Fibroblast of upper back skin (primary cell): ENCODE results near the gene TMEM225B.
"Not testable (repeated sequence)": the region's sequence is repeated elsewhere in the genome, so short reads cannot be mapped to it uniquely, and the experiment has no call there.

ENCODE experiments used
- DNase-seq: peaks from one replicate; pipeline ENCODE4 v3.0.0-alpha.2; 2013

TMEM225B gene

GRCh38 chr7:99597762-99598501, at the start of gene TMEM225B:
Gene TMEM225B, plus strand, starts transcription at chr7:99598267. Its CDS starts 6,122 bp downstream, at chr7:99604389.
- no peak for DNase-seq

DNA sequence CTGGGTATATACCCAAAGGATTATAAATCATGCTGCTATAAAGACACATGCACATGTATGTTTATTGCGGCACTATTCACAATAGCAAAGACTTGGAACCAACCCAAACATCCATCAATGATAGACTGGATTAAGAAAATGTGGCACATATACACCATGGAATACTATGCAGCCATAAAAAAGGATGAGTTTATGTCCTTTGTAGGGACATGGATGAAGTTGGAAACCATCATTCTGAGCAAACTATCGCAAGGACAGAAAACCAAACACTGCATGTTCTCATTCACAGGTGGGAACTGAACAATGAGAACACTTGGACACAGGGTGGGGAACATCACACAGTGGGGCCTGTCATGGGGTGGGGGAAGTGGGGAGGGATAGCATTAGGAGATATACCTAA, 48.5 kb upstream of the TMEM225B start:
- DNase-seq = not testable (repeated sequence)

DNA sequence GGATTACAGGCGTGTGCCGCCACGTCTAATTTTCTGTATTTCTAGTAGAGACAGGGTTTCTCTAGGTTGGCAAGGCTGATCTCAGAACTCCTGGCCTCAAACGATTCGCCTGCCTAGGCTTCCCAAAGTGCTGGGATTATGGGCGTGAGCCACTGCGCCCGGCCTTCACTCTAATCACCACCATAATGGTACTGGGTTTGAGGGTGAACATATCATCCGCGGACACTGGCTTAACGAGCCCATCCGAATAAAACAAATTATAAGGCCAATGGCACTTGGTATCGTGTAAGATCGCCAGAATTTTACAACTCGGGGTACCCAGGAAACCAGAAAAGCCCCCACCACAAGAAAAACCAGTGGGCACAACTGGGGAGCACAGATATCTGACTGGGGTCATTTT, 46.7 kb upstream of the TMEM225B start:
- no peak for DNase-seq

DNA sequence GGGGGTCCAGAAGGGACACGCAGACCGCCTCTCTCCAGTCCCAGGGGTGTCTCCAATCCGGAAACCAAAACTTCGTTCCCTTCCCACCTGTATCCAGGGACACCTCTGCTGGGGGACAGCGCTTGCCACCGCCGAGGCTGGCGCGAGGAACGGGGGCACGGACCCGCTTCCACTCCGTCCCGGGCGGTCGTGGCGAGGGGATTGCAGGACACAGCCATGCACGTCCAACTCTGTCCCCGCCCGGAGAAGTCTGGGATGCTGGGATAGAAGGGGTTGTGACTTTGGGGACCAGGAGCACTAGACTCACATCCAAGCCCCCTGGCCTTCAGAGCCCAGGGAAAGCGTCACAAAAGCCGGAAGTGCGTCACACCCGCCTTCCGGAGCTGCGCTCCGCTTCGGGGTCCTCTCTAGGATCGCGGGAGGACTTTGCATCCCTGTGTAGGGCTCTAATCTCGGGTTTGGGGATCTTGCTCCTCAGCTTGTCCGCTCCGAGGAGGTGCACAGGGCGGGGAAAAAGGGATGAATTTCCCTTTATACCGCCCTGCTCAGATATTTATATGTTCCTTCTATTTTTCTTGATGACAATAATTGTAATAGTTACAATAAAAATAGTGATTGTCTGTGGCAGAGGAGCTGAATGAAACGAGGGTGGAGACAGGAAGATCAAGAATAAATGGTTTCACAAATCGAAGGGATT, 46.2 kb upstream of the TMEM225B start, which contains the start of gene FAM200A:
Gene FAM200A (minus strand): TSS at position 348 of the 697 bp plus-strand sequence. CDS start 3,707 bp downstream, outside the sequence.
- DNase-seq = peak; percentile 92

DNA sequence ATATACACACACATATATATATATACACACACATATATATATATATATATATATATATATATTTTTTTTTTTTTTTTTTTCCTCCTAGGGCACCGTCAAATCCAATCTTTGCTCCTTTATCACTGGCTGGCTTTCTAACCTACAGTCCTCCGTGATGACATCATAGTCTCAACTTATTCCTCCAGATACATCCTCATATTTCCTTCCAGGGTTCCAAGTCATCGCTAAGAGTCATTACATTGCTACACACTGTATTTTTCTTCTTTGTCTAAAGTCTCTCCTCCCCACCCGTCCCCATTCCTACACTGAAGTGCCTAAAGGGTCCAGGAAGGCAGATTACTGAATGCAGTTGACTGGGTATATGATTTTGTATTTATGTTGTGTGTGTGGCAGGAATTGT, 45.0 kb upstream of the TMEM225B start:
- DNase-seq = no peak

GRCh38 chr7:99554939-99555338, 43.1 kb upstream of the TMEM225B start:
- DNase-seq = no peak

- no peak for DNase-seq
These were observed 40.9 kb upstream of the TMEM225B start for GRCh38 chr7:99557196-99557607.

- DNase-seq = no peak
These were observed 40.1 kb upstream of the TMEM225B start for GRCh38 chr7:99557940-99558305.

GRCh38 chr7:99558306-99559174, 39.5 kb upstream of the TMEM225B start, which contains the start of gene ZNF655:
Gene ZNF655, plus strand, starts transcription at chr7:99558642. Its CDS starts 1,918 bp downstream, at chr7:99560560.
- DNase-seq = peak; percentile 92

DNA sequence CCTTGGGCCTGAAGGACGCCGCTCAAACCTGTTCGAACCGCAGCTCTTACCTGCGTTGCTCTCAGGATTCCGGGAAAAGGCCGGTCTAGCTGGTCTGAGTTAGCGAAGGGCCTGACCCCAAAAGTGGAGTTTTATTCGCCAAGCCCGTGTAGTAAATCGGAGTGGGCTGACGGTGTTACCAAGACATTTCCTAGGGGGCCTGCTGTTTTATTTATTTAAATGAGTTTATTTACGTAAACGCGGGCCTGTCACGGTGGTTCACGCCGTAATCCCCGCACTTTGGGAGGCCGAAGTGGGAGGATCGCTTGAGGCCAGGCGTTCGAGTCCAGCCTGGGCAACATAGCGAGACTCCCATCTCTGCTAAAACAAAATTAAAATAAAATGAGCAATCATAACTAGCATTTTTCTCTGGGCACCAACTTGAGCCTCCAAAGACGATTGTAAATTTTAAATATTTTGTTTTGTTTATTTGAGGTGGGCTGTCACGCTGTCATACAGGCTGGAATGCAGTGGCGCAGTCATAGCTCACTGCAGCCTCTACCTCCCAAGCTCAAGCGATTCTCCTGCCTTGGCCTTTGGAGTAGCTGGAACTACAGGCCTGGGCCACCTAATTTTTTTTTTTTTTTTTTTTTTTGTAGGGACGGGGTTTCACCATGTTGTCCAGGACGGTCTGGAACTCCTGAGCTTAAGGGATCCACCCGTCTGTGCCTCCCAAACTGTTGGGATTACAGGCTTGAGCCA, 38.7 kb upstream of the TMEM225B start:
- peak; percentile 24 for DNase-seq

DNA sequence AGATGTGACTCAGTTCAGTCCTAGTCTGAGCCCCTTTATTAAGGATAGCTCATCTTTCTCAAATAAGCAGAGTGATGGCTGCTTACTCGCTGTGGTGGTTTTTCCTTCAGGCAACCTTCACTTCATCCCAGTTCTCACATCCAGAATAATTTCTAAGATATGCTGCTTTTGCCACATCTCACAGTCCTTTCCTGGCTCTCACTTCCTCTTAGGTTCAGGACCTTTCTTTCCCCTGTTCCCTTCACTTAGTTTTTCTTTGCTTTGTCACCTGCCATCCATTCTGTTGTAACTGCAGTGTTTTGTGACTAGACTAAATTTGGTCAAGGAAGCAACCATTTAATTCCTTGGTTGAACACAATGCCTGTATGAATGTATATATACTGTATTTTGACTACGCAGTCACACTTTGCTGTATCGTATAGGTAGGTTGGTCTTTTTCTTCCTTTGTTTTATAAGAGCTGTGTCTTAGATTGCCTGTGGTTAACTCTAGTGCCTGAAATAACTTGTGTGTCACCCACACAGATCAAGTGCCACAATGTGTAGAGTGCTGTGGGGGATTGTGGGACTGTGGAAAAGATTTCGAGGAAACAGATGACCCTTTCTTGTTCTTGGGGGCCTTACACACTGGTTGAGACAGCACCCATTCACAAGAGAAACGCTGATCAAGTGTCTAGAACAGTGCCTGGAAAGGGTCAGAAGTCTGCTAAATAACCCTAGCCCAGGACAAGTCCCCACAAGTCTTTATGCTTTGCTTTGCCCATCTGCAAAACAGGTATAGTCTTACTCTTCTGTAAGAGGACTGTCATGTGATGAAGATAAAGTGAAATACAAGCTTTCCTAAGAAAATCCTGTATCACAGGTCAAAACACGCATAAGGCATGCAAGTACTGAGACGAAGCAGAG, 37.0 kb upstream of the TMEM225B start:
- DNase-seq = no peak

DNA sequence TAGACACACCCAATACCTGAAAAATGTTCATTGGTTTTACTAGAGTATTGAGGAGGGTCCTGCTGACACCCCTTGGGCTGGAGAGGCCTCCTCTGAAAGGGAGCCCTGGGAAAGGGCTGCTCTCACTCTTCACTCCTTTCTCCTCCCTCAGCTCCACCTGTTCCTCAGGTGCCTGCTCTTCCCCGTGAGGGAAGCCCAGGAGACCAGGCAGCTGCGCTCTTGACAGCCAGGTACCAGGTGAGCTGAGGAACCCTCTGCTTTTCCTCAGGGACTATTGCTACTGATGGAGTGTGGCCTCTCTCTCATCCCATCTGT, 36.4 kb upstream of the TMEM225B start:
- DNase-seq = no peak

- no peak for DNase-seq
These were observed 35.8 kb upstream of the TMEM225B start for GRCh38 chr7:99562114-99562784.

GRCh38 chr7:99562832-99563231, 35.2 kb upstream of the TMEM225B start:
- DNase-seq = peak; percentile 99

DNA sequence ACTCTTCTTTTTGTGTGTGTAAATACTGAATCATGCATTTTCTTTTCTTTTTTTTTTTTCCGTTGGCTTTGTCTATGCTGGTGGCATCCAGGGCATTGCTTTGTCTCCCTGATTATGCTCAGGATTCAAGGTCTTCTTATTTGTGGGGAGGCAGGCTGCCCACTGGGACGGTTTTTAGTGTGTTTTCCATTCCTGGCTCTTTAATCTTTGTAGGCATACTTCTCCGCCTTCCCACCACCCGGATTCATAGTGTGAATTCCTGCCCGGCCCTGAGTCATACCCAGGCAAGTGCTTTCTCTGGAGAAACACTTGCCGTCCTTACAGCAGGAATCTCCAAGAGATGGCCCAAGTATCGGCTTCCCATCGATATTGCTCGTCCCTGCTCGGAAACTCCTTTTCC, 34.4 kb upstream of the TMEM225B start:
- peak; percentile 74 for DNase-seq

- not testable (repeated sequence) for DNase-seq
These were observed 29.3 kb upstream of the TMEM225B start for GRCh38 chr7:99568770-99569169.

- no peak for DNase-seq
These were observed 26.3 kb upstream of the TMEM225B start for GRCh38 chr7:99571768-99572167.

- DNase-seq = no peak
These were observed 24.8 kb upstream of the TMEM225B start for GRCh38 chr7:99573257-99573656.

DNA sequence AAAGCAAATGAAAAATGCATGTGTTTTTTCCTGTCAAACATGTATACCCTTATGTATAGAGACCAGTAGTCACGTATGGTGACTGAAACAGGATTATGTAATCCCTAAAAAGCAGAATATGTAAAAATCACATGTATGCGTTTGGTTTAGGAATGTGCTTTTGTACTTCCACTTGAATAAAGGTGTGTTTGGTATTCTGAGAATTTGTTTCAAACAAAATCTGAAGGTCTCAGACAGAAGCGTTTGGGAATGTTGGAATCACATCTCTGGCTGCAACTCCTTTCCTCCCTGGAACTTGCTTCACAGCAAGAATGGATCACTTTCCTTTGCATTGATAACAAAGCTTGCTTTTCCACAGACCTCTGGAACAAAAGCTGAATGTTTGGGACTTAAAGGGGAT, 21.8 kb upstream of the TMEM225B start:
- no peak for DNase-seq

DNA sequence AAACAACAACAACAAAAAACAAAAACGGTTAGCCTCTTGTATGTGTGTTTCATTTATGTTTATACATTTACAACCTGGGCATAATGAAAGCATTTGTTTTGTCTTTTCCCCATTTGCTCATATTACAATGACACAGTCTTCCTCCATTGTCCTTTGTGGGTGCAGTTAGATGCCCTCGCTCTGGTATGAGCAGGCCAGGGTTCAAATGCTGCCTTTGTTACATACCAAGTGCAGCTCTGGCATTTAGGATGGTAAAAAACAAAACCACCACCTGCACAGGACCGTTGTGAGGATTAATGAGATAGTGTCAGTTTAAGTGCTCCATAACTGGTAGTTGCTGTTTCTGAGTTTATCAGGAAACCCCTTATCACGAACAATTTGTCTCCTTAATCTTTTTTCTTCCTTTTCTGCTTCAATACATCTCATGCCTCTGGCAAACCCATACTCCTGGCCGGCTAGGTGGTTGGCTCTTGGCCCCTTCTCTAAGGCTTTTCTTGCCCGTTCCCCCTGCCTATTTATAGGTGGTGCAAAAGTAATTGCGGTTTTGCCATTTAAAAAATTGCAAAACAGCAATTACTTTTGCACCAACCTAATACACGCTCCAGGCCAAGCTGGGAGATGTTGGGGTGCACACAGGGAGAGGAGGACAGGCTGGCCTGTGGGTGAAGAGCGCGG, 18.6 kb upstream of the TMEM225B start:
- DNase-seq = no peak
